Muscle of back (tissue), 13 donors: ENCODE data around the gene KRTAP19-5. TPM values are rescaled to one million over a fixed set of nuclear protein-coding genes. Genes with fewer than 3 reads are reported as not detected.
"Not testable (repeated sequence)": the region's sequence is repeated elsewhere in the genome, so short reads cannot be mapped to it uniquely, and the experiment has no call there.

Source experiments
- DNase-seq, 3 donors: peaks; one replicate each; pipeline versions ENCODE4 v3.0.0 to v3.0.0-alpha.2; 2013
- long read RNA-seq, 9 donors: transcript quantifications; one replicate each; lab custom pipeline, GENCODE V29; 2026
- polyA plus RNA-seq, 10 donors: library from polyadenylated mRNA; unstranded; fragments of 120-200 nt; gene quantifications; one replicate each; pipeline ENCODE4 v1.2.1, GENCODE V29; 2013; ENCODE audit not compliant: insufficient read length in 10 of 10

KRTAP19-5 gene
- not detected for polyA plus RNA-seq
- long read RNA-seq, donor 1: 0 reads
- long read RNA-seq, donor 2: 0 reads
- long read RNA-seq, donor 3: 0 reads
- long read RNA-seq, donor 4: 0 reads
- long read RNA-seq, donor 5: 0 reads
- long read RNA-seq, donor 6: 0 reads
- long read RNA-seq, donor 7: 0 reads
- long read RNA-seq, donor 8: 0 reads
- long read RNA-seq, donor 9: 0 reads

DNA sequence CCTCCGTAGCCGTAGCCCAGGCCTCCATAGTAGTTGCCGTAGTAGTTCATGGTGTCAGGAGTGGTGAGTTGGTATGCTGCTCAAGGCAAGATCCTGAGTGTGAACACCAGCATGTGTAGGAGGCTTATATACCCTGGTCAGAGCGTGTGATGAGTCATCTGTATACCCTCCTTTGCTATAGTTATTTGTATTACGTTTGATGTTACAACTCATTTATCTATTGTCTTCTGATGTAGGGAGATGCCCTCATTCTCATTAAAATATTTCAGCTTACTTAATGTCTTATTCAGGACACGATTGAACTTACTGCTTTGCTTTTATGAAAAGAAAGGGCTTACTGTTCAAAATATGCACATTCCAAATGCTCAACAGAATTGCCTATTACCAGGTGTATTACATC lies at the start of gene KRTAP19-5:
Gene KRTAP19-5, minus strand, starts transcription at position 101 of the 400 bp plus-strand sequence. Its CDS starts 51 bp downstream, at position 50.
- DNase-seq: no peak

DNA sequence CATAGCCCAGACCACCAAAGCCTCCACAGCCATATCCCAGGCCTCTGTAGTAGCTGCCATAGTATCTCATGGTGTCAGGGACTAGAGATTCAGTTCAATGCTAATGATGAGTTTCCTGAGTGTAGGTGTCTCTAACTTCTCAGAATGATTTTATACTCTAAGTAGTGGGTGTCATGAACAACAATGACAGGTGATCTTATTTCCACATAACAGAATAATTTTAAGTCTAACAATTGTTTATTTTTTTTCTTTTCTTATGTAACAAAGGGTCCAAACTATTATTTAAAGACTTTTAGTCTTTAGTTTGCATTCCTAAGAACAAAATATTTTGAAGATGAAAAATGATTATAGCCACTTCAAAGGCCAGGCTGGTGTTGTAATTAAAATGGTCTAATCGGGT lies 39.8 kb upstream of the KRTAP19-5 start, which contains the start of gene KRTAP19-6:
Gene KRTAP19-6, minus strand, starts transcription at position 101 of the 400 bp plus-strand sequence. Its CDS starts 31 bp downstream, at position 70.
- no peak for DNase-seq

DNA sequence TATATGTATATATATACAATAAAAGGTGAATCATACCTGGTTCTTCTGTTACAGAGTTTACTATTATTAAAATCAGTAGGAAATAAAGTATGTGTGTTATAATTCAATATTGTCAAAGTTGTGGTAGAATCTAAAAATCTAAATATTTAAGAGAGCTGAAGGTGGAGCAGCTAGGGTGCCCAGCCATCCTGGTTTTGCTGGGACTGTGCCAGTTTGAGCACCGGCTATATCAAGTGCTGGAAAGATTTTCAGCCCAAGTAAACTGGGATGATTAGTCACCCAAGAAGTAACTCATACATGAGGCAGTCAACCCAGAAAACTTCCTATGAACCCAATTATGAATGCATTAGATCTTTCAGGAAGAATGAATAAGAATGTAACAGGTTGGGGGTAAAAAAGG lies 16.9 kb upstream of the KRTAP19-5 start:
- DNase-seq: no peak

DNA sequence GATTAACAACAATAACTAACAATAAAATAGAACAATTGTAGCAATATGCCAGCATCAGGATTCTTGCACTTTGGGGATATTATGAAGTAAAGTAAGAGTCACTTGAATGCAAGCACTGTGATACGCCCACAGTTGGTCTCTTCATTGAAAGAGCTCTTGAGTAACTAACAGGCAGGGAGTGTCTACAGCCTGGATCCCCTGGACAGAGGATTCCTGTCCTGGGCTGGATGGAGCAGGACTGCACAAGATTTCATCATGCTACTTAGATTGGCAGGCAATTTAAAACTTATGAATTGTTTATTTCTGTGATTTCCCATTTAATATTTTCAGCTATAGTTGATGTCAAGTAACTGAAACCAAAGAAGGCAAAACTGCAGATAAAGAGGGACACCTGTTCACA lies 13.7 kb upstream of the KRTAP19-5 start:
- DNase-seq: no peak

DNA sequence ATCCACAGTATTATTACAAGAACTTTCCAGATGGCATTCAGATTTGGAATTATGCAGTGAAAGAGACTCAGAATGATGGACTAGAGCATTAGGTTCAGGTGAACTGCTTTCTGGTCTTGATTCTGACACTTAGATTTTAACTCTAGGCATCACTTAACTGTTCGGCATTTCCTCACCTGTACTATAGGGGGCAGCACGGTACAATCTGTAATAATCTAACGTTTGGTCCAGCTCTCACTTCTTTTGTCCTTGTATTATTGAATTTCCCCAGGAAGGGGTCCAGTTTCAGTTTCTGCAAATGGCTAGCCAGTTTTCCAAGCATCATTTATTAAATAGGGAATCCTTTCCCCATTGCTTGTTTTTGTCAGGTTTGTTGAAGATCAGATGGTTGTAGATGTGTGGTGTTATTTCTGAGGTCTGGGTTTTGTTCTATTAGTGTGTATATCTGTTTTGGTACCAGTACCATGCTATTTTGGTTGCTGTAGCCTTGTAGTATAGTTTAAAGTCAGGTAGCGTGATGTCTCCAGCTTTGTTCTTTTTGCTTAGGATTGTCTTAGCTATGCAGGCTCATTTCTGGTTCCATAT lies 3.8 kb upstream of the KRTAP19-5 start:
- not testable (repeated sequence) for DNase-seq

DNA sequence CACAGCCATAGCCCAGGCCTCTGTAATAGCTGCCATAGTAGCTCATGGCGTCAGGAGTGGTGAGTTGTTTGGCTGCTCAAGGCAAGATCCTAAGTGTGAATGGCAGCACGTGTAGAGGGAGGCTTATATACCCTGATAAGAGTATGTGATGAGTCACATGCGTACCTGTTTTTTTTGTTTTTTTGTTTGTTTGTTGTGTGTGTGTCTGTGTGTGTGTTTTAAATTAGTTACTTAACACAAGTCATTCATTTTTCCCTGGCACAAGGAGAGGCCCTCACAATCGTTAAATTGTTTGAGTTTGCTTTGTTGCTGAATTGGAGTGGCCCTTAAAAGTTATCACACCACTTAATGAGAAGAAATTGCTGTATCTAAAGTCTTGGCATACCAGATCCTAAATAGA lies 4.9 kb downstream of the KRTAP19-5 start, which contains the start of gene KRTAP19-4:
Gene KRTAP19-4, minus strand, starts transcription at position 101 of the 400 bp plus-strand sequence. Its CDS starts 55 bp downstream, at position 46.
- DNase-seq: no peak

DNA sequence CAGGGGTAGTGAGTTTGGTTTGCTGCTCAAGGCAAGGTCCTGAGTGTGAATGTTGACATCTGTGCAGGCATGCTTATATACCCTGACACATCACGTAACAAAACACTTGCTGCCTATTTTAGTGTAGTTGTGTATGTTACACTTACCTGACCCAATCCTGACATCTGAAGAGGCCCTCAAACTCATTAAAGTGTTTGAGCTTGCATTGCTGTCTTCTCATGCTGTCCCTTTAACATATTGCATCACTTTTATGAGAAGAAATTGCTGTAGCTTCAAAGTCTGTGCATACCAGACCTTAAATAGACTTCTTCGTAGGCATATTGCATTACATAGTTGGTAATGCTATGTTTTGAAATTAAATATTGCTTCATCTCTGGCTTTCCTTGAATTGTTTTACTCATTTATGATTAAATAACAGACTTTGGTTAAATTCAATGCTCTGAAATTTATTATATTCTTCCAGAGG lies 9.9 kb downstream of the KRTAP19-5 start, which contains the start of gene KRTAP19-3:
Gene KRTAP19-3, minus strand, starts transcription at position 51 of the 466 bp plus-strand sequence. CDS start 56 bp downstream, outside the sequence.
- no peak for DNase-seq

DNA sequence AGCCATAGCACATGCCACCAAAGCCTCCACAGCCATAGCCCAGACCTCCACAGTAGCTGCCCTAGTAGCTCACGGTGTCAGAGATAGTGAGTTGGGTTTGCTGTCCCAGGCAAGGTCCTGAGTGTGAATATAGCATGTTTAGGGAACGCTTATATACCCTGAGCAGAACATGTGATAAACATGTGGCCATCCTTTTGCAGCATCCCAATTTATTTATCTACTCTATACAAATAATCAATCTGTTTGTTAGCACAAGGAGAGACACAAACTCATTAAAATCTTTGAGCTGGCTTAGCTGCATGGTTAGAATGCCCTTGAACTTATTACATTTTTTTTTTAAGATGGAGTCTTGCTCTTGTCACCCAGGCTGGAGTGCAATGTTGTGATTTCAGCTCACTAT lies 14.6 kb downstream of the KRTAP19-5 start, which contains the start of gene KRTAP19-2:
Gene KRTAP19-2, minus strand, starts transcription at position 101 of the 400 bp plus-strand sequence. Its CDS starts 88 bp downstream, at position 13.
- no peak for DNase-seq

DNA sequence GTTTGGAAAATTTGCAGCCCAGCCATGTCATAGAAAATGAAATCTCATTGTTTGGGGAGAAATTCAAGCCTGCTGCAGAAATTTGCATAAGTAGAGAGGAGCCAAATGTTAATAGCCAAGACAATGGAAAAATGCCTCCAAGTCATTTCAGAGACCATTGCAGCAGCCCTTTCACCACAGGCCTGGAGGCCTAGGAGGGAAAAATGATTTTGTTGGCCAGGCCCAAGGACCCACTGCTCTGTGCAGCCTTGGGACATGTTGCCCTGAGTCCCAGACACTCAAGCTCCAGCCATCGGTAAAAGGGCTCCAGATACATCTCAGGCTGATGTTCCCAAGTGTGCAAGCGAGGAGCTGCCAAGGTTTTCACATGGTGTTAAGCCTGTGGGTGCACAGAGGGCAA lies 15.8 kb downstream of the KRTAP19-5 start:
- DNase-seq: no peak

DNA sequence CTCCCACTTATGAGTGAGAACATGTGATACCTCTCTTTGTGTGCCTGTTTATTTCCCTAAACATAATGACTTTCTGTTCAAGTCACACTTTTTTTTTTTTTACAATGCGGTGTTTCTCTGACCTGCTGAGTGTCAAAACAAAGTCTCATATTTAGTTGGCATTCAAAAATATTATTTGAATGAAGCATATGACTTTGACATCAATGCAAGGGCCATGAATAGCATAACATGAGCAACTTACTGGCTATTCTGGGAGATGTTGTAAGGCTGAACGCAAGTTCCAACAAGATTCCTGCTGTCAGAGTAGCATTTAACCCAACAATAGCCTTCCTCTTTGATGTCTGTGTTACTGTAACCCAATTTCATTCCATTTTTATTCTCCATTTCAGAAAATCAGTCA lies 19.8 kb downstream of the KRTAP19-5 start:
- DNase-seq: no peak

DNA sequence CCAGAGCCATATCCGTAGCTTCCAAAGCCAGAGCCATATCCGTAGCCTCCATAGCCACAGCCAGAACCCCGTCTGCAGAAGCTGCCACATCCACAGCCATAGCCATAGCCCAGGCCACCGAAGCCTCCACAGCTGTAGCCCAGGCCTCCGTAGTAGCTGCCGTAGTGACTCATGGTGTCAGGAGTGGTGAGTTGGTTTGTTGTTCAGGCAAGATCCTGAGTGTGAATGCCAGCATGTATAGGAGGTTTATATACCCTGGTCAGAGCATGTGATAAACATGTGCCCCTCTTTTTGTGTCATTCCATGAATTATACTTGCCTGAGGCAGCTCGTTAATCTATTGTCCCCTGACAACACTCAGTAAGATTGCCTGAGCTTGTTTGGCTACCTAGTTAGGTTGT lies 21.8 kb downstream of the KRTAP19-5 start, which contains the start of gene KRTAP19-1:
Gene KRTAP19-1, minus strand, starts transcription at position 223 of the 400 bp plus-strand sequence. Its CDS starts 50 bp downstream, at position 173.
- DNase-seq: no peak

DNA sequence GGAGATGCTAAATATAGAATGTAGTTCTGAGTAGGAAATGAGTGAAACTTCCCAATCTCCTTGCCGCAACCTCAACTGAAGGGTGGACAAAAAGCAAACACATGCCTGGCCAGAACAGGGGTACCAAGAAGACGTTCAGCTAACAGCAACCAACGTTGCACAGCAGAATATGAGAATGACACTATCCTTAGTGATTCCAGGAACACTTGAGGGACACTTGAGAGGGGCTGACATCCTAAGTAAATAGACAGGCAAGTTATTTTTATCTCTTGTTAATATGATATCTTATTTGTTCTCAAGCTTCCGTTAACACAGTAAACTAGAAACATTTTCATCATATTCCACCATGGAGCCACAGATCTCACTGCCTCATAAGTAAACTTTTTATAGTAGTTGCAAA lies 22.7 kb downstream of the KRTAP19-5 start:
- no peak for DNase-seq

DNA sequence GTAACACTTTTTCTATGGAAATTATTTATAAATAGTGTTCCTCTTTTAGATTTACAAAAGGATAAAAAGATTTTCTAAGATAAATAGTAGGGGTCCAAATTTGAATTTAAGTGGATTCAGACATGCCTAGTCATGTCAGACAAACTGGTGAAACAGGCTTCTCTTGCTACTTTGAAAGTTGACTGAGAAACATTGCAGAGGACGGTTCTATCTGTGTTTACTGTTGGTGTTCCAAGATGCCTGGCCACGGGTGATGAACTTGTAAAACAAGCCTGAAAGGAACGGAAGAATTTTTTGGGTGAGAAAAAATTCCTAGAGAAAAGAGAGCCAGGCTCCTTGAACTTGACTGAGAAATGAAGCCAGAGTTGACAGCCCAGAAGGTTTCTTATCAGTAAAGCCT lies 23.9 kb downstream of the KRTAP19-5 start:
- no peak for DNase-seq

DNA sequence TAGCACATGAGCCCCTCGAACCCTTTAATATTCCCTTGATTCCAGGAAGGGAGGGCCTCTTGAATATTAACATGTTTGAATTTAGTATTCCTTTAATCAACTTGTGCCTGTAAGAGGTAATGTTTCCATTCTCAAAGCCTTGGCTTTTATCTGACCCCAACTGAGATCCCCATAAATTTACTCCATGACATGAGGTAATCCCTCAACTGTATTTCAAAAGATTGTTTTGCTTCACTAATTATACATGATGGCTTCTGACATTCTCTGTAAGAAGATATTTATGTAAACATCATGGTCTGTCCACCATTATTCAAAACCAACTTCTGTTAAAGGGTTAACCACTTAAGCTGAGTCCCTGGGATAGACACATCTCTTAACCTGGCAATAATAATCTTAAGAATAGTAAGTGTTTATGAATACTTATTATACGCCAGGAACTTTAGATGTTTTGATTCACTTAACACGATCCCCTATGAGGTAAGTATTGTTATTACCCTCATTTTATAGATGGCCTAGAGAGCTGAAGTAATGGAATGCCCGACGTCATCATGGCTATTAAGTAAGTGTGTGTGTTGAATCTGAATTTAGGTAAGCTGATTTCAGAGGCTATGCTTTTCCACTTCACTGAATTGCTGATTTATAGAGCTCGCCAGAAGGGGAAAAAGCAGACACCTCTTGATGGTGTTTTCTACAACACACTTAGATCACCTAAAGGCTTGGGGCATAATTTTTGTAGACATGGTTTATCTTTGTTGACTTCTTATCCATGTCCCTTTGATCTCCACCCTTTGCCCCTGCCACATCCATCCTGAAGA lies 32.8 kb downstream of the KRTAP19-5 start:
- DNase-seq: no peak

DNA sequence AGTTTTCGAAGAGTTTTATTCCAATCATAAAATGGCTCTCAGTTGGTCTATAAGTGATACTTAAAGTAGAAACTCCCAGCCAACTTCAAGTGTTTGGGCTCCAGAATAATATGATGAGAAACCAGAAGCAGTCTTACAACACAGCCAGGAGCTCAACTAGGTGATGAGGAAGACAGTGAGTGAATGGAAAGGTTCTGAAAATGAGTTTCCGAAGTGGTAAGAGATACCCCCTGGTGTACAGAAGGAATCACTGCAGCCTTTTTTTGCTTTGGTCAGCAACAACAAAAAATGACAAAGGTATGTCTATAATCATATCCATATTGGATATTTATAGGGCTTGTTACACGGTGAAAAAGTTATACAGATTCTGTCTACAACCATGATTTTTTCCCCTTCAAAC lies 38.2 kb downstream of the KRTAP19-5 start:
- DNase-seq: no peak

Other genes starting within 250 kb of the KRTAP19-5 start
- gene KRTAP24-1, start 219.2 kb downstream of the KRTAP19-5 start, polyA plus RNA-seq: not detected
- not detected for gene KRTAP25-1, start 212.6 kb downstream of the KRTAP19-5 start, polyA plus RNA-seq
- not detected for gene KRTAP26-1, start 181.8 kb downstream of the KRTAP19-5 start, polyA plus RNA-seq
- not detected for gene KRTAP27-1, start 164.4 kb downstream of the KRTAP19-5 start, polyA plus RNA-seq
- not detected for gene KRTAP23-1, start 153.5 kb downstream of the KRTAP19-5 start, polyA plus RNA-seq
- not detected for gene KRTAP13-2, start 129.9 kb downstream of the KRTAP19-5 start, polyA plus RNA-seq
- not detected for gene KRTAP13-1, start 106.1 kb downstream of the KRTAP19-5 start, polyA plus RNA-seq
- not detected for gene KRTAP13-3, start 76.2 kb downstream of the KRTAP19-5 start, polyA plus RNA-seq
- gene KRTAP13-4, start 71.9 kb downstream of the KRTAP19-5 start, polyA plus RNA-seq: not detected
- not detected for gene KRTAP15-1, start 61.9 kb downstream of the KRTAP19-5 start, polyA plus RNA-seq
- not detected for gene KRTAP19-1, start 21.8 kb downstream of the KRTAP19-5 start, polyA plus RNA-seq
- not detected for gene KRTAP19-2, start 14.7 kb downstream of the KRTAP19-5 start, polyA plus RNA-seq
- gene KRTAP19-3, start 10.1 kb downstream of the KRTAP19-5 start, polyA plus RNA-seq: not detected
- gene KRTAP19-4, start 5.0 kb downstream of the KRTAP19-5 start, polyA plus RNA-seq: not detected
- gene KRTAP19-6, start 39.7 kb upstream of the KRTAP19-5 start, polyA plus RNA-seq: not detected
- gene KRTAP19-7, start 59.2 kb upstream of the KRTAP19-5 start, polyA plus RNA-seq: not detected
- gene KRTAP22-2, start 88.3 kb upstream of the KRTAP19-5 start, polyA plus RNA-seq: not detected
- gene KRTAP6-3, start 90.3 kb upstream of the KRTAP19-5 start, polyA plus RNA-seq: not detected
- not detected for gene KRTAP6-2, start 96.8 kb upstream of the KRTAP19-5 start, polyA plus RNA-seq
- not detected for gene KRTAP22-1, start 98.9 kb upstream of the KRTAP19-5 start, polyA plus RNA-seq
- gene KRTAP6-1, start 111.8 kb upstream of the KRTAP19-5 start, polyA plus RNA-seq: not detected
- gene KRTAP20-1, start 114.3 kb upstream of the KRTAP19-5 start, polyA plus RNA-seq: not detected
- not detected for gene KRTAP20-4, start 118.5 kb upstream of the KRTAP19-5 start, polyA plus RNA-seq
- not detected for gene KRTAP20-2, start 133.1 kb upstream of the KRTAP19-5 start, polyA plus RNA-seq
- gene KRTAP20-3, start 140.7 kb upstream of the KRTAP19-5 start, polyA plus RNA-seq: not detected
- not detected for gene KRTAP21-3, start 216.6 kb upstream of the KRTAP19-5 start, polyA plus RNA-seq
- gene KRTAP21-2, start 245.1 kb upstream of the KRTAP19-5 start, polyA plus RNA-seq: not detected